Myocyte (in vitro differentiated cells): Measurements from ENCODE around the gene CNGA2. TPM values are rescaled to one million over a fixed set of nuclear protein-coding genes. Genes with fewer than 3 reads are reported as not detected.
A peak's percentile ranks its signal among the peaks of the same experiment; 100 is the strongest.
"Not testable (repeated sequence)": the region's sequence is repeated elsewhere in the genome, so short reads cannot be mapped to it uniquely, and the experiment has no call there.

Experiments
- DNase-seq: peaks from one replicate; pipeline ENCODE4 v3.0.0-alpha.2; 2012; ENCODE audit warnings: low read depth
- polyA plus RNA-seq: library from polyadenylated mRNA; unstranded; fragments of >200 nt; gene quantifications from one replicate; pipeline ENCODE4 v1.2.1, GENCODE V29; 2012; ENCODE audit warnings: missing spikeins
- total RNA-seq: library from RNA; depleted of rRNA; stranded (reverse); fragments of >200 nt; gene quantifications from 2 replicates; pipeline ENCODE4 v1.2.3, GENCODE V29; 2014

The CNGA2 gene
- not detected in 2 replicates for total RNA-seq
- polyA plus RNA-seq, result not detected

- DNase-seq, result no peak
Measured at GRCh38 chrX:151734446-151734845, at the start of gene CNGA2. CNGA2 (plus strand) TSS chrX:151734746; CDS start chrX:151738484, 3,738 bp downstream.

GRCh38 chrX:151687635-151688034 lies 46.9 kb upstream of the CNGA2 start:
- DNase-seq, result no peak

GRCh38 chrX:151688695-151689094 lies 45.9 kb upstream of the CNGA2 start:
- no peak for DNase-seq

- DNase-seq, result no peak
Measured at GRCh38 chrX:151692825-151693224, 41.7 kb upstream of the CNGA2 start.

GRCh38 chrX:151694121-151694520 lies 40.4 kb upstream of the CNGA2 start:
- no peak for DNase-seq

GRCh38 chrX:151694661-151695582 lies 39.6 kb upstream of the CNGA2 start, which contains the start of gene PRRG3:
PRRG3 (plus strand) TSS chrX:151695458; CDS start chrX:151698815, 3,357 bp downstream.
- DNase-seq, result no peak

- no peak for DNase-seq
Measured at GRCh38 chrX:151695583-151696340, 38.8 kb upstream of the CNGA2 start.

GRCh38 chrX:151697082-151697481 lies 37.5 kb upstream of the CNGA2 start:
- DNase-seq, result not testable (repeated sequence)

- DNase-seq, result no peak
Measured at GRCh38 chrX:151697522-151697921, 37.0 kb upstream of the CNGA2 start.

GRCh38 chrX:151698485-151698884 lies 36.1 kb upstream of the CNGA2 start:
- no peak for DNase-seq

- DNase-seq, result no peak
Measured at GRCh38 chrX:151699746-151700145, 34.8 kb upstream of the CNGA2 start.

GRCh38 chrX:151700581-151700980 lies 34.0 kb upstream of the CNGA2 start:
- DNase-seq, result no peak

- no peak for DNase-seq
Measured at GRCh38 chrX:151701071-151701470, 33.5 kb upstream of the CNGA2 start.

- no peak for DNase-seq
Measured at GRCh38 chrX:151701531-151701930, 33.0 kb upstream of the CNGA2 start.

GRCh38 chrX:151702026-151702714 lies 32.4 kb upstream of the CNGA2 start:
- no peak for DNase-seq

- no peak for DNase-seq
Measured at GRCh38 chrX:151702741-151703340, 31.7 kb upstream of the CNGA2 start.

- DNase-seq, result peak; percentile 1
Measured at GRCh38 chrX:151703487-151703886, 31.1 kb upstream of the CNGA2 start.

- no peak for DNase-seq
Measured at GRCh38 chrX:151704041-151704663, 30.4 kb upstream of the CNGA2 start.

- no peak for DNase-seq
Measured at GRCh38 chrX:151708821-151709220, 25.7 kb upstream of the CNGA2 start.

- DNase-seq, result no peak
Measured at GRCh38 chrX:151710457-151710856, 24.1 kb upstream of the CNGA2 start.

GRCh38 chrX:151711154-151711553 lies 23.4 kb upstream of the CNGA2 start:
- no peak for DNase-seq
